ENCODE measurements around the gene NTN1. TPM values are rescaled to one million over a fixed set of nuclear protein-coding genes. Genes with fewer than 3 reads are reported as not detected.

Gene NTN1
- total and polyA plus RNA-seq, 7 experiments from 2014 or later, result 0.07 to 0.12 (median 0.11) TPM; not detected in 4

DNA sequence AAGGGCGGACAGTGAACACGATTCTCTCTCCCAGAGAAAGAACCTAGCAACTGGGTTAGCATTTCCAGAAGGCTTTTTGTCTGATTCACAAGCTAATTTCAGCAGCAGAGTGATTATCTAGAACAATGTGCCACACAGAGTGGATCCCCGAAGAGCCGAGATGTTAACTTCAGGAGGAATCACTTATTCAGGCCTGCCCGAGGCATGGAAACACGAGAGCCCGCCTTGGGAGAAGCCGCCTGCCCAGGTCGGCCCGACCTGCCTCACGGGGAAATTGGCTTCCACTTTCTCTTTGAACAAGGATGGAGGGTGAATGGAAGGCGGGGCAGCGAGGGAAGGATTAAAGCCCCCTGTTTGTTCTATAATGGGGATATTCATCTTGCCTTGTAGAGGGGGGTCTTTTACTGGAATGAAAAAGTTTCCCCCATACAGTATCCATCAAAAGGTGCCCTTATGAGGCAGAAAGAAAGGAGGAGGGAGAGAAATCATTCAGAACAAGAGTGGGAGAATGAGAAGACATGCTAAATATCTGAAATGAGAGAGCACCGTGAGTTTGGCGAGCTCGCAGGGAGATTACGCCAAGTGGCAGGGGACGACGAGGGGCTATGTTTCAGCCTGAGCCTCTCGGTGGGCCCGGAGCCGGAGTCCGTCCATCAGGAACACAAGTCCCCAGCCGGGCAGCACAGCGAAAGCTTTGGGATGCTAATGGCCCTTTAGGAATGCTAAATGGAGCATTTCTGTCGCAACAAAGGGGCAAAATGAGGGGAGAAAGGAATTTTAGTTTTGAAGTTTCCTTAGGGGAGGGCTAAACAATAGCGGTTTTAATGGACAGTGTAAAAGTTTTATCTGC, 33.0 kb downstream of the NTN1 start:
- POLR2A ChIA-PET, result no interaction called here
- intact Hi-C loops (cut with micrococcal nuclease), result no loop called here
- Histone ChIP-seq H3K9me3 (ENCODE audit: control insufficient read depth in 2 of 3, low read length in 3 of 3) (no peaks in the 10 kb centered on the region), H3K4me3 (ENCODE audit: low read length) (no peak overlapping the region), H3K27me3 (ENCODE audit: control insufficient read depth in 2 of 2, insufficient read depth in 2 of 2, low read length in 2 of 2) (no peaks in the 10 kb centered on the region), H3K4me1 (ENCODE audit: control insufficient read depth in 2 of 2, insufficient read depth in 2 of 2, low read length in 2 of 2) (no peaks in the 10 kb centered on the region), H3K27ac (ENCODE audit: low read depth, low read length) (no peak overlapping the region), H3K36me3 (ENCODE audit: control insufficient read depth in 2 of 3, insufficient read depth in 3 of 3, low read length in 3 of 3) (no peaks in the 10 kb centered on the region)
- H3K27me3 Mint-ChIP-seq, result peaks cover 0 to 20% (median 4%) of the 10 kb centered on the region in 5 donors
- ATAC-seq, result no peak
- DNase-seq, result no peak
- H3K4me3 Mint-ChIP-seq, result no peak overlapping the region
- CTCF ChIA-PET, result no interaction called here
- no peaks in the 10 kb centered on the region for H3K36me3 Mint-ChIP-seq
- peaks cover 0 to 1% (median 0%) of the 10 kb centered on the region in 11 donors for H3K9me3 Mint-ChIP-seq
- H3K27ac Mint-ChIP-seq, result no peak overlapping the region
- H3K4me1 Mint-ChIP-seq, result no peaks in the 10 kb centered on the region

DNA sequence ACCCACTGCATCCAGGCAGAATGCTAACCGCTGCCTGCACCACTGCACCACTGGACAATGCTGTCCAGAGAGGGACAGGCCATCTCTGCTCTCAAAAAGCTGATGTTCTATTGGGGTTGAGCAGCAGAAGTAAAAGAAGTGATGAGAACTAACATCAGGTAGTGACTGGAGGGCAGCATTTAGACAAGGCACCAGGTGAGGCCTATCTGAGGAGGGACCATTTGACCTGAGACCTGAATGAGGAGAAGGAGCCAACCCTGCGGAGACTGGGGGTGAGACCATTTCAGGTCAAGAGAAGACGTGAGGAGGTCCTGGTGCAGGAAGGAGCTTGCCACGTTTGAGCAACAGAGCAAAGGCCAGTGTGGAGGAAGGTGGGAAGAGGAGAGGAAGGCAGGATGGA, 34.0 kb downstream of the NTN1 start:
- Mint-ChIP-seq H3K4me1 (no peaks in the 10 kb centered on the region), H3K4me3 (no peak overlapping the region), H3K27ac (no peak overlapping the region), H3K9me3 (peaks cover 0 to 1% (median 0%) of the 10 kb centered on the region in 11 donors), H3K36me3 (no peaks in the 10 kb centered on the region), H3K27me3 (peaks cover 0 to 16% (median 4%) of the 10 kb centered on the region in 5 donors)
- Histone ChIP-seq H3K4me3 (ENCODE audit: low read length) (no peak overlapping the region), H3K36me3 (ENCODE audit: control insufficient read depth in 2 of 3, insufficient read depth in 3 of 3, low read length in 3 of 3) (no peaks in the 10 kb centered on the region), H3K9me3 (ENCODE audit: control insufficient read depth in 2 of 3, low read length in 3 of 3) (no peaks in the 10 kb centered on the region), H3K27me3 (ENCODE audit: control insufficient read depth in 2 of 2, insufficient read depth in 2 of 2, low read length in 2 of 2) (no peaks in the 10 kb centered on the region), H3K4me1 (ENCODE audit: control insufficient read depth in 2 of 2, insufficient read depth in 2 of 2, low read length in 2 of 2) (no peaks in the 10 kb centered on the region), H3K27ac (ENCODE audit: low read depth, low read length) (no peak overlapping the region)
- intact Hi-C loops (cut with micrococcal nuclease), result no loop called here
- POLR2A ChIA-PET, result no interaction called here
- CTCF ChIA-PET, result interaction anchor here (0.5 kb wide), 1 partner anchor 238 kb away, joined by 3 read pairs; no protein-coding TSS in a partner anchor
- ATAC-seq (no peak), DNase-seq (no peak)

DNA sequence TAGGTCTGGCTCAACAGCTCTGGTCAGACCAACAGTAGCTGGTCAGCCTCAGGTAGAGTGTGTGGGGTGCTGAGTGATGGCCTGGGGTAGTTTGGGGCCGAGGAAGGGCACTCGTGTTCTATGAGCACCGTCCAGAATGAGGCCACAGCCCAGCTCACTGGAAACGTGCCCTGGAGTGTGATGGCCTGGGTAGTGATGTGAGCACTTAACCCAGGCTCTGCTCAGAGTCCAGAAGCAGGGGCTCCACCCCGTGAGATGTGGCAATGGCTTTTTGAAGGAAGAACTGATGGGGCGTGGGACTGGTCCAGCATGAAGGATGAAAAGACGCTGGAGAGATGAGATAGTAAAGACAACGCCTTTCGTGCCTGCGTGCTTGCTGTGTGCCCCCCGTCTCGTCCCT, 35.3 kb downstream of the NTN1 start:
- H3K27ac ChIP-seq (ENCODE audit: low read depth, low read length), result no peak overlapping the region
- POLR2A ChIA-PET, result no interaction called here
- Mint-ChIP-seq H3K36me3 (no peaks in the 10 kb centered on the region), H3K27me3 (peaks cover 0 to 16% (median 4%) of the 10 kb centered on the region in 5 donors), H3K4me3 (no peak overlapping the region), H3K4me1 (no peaks in the 10 kb centered on the region), H3K27ac (no peak overlapping the region), H3K9me3 (peaks cover 0 to 1% (median 0%) of the 10 kb centered on the region in 11 donors)
- no peaks in the 10 kb centered on the region for H3K9me3 ChIP-seq (ENCODE audit: control insufficient read depth in 2 of 3, low read length in 3 of 3)
- intact Hi-C loops (cut with micrococcal nuclease), result no loop called here
- ATAC-seq (no peak), DNase-seq (no peak)
- no peaks in the 10 kb centered on the region for H3K27me3 ChIP-seq (ENCODE audit: control insufficient read depth in 2 of 2, insufficient read depth in 2 of 2, low read length in 2 of 2)
- H3K4me1 ChIP-seq (ENCODE audit: control insufficient read depth in 2 of 2, insufficient read depth in 2 of 2, low read length in 2 of 2), result no peaks in the 10 kb centered on the region
- CTCF ChIA-PET, result no interaction called here
- H3K36me3 ChIP-seq (ENCODE audit: control insufficient read depth in 2 of 3, insufficient read depth in 3 of 3, low read length in 3 of 3), result no peaks in the 10 kb centered on the region
- no peak overlapping the region for H3K4me3 ChIP-seq (ENCODE audit: low read length)

DNA sequence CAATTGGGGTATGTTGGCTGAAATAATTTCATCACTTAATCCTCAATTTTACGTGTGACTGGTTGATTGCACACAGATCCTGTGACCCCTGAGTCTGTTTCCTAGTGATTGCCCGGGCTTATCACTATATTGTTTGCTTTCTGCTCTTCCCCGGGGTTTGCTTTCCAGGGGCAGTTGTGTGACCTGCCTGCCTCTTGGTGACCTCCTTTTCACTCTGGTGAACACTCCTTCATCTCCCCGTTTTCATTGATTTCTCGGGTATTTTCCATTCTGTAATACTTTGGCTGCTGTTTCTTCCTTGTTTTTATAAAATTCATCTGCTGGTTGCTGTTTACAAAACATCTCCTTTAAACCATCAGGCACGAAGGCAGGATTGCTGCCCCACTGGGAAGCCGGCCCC, 36.0 kb downstream of the NTN1 start:
- H3K4me1 Mint-ChIP-seq, result no peaks in the 10 kb centered on the region
- ChIA-PET POLR2A (no interaction called here), CTCF (no interaction called here)
- Histone ChIP-seq H3K4me1 (ENCODE audit: control insufficient read depth in 2 of 2, insufficient read depth in 2 of 2, low read length in 2 of 2) (no peaks in the 10 kb centered on the region), H3K36me3 (ENCODE audit: control insufficient read depth in 2 of 3, insufficient read depth in 3 of 3, low read length in 3 of 3) (no peaks in the 10 kb centered on the region), H3K27ac (ENCODE audit: low read depth, low read length) (no peak overlapping the region), H3K4me3 (ENCODE audit: low read length) (no peak overlapping the region), H3K9me3 (ENCODE audit: control insufficient read depth in 2 of 3, low read length in 3 of 3) (no peaks in the 10 kb centered on the region), H3K27me3 (ENCODE audit: control insufficient read depth in 2 of 2, insufficient read depth in 2 of 2, low read length in 2 of 2) (no peaks in the 10 kb centered on the region)
- ATAC-seq, result no peak
- peaks cover 0 to 1% (median 0%) of the 10 kb centered on the region in 11 donors for H3K9me3 Mint-ChIP-seq
- no peak for DNase-seq
- no peak overlapping the region for H3K27ac Mint-ChIP-seq
- H3K27me3 Mint-ChIP-seq, result peaks cover 0 to 16% (median 4%) of the 10 kb centered on the region in 5 donors
- H3K4me3 Mint-ChIP-seq, result no peak overlapping the region
- H3K36me3 Mint-ChIP-seq, result no peaks in the 10 kb centered on the region
- intact Hi-C loops (cut with micrococcal nuclease), result no loop called here

DNA sequence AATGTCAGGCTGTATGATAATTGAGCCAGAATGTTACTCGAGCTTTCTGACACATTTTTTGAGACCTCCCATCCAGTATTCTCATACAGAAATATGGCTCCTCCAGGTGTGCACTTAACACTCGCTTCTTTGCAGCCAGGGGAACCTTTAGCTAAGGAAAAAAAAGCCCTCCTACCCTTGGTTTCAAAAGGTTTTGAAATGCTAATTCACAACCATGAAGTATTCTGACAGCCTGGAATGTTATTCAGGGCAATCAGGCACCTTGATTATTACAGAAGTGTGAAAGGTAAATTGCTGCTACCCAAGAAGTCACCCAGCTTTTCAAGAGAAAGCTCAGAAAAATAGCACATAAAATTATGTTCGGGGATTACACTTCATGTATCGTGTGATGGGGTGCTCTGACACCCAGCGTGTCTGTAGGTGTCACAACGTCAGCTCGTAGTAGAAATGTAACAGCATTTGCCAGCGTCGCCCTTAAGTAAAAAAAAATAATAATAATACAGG, 41.1 kb downstream of the NTN1 start:
- DNase-seq (no peak), ATAC-seq (no peak)
- no peaks in the 10 kb centered on the region for H3K36me3 ChIP-seq (ENCODE audit: control insufficient read depth in 2 of 3, insufficient read depth in 3 of 3, low read length in 3 of 3)
- no peak overlapping the region for H3K27ac ChIP-seq (ENCODE audit: low read depth, low read length)
- ChIA-PET POLR2A (no interaction called here), CTCF (interaction anchor here (0.6 kb wide), 1 partner anchor 401 kb away, joined by 3 read pairs; no protein-coding TSS in a partner anchor)
- no peaks in the 10 kb centered on the region for H3K27me3 ChIP-seq (ENCODE audit: control insufficient read depth in 2 of 2, insufficient read depth in 2 of 2, low read length in 2 of 2)
- Mint-ChIP-seq H3K27me3 (peaks cover 0 to 11% (median 6%) of the 10 kb centered on the region in 5 donors), H3K4me1 (no peaks in the 10 kb centered on the region), H3K27ac (no peak overlapping the region), H3K9me3 (peaks cover 0 to 3% (median 0%) of the 10 kb centered on the region in 11 donors), H3K4me3 (no peak overlapping the region), H3K36me3 (no peaks in the 10 kb centered on the region)
- no peaks in the 10 kb centered on the region for H3K4me1 ChIP-seq (ENCODE audit: control insufficient read depth in 2 of 2, insufficient read depth in 2 of 2, low read length in 2 of 2)
- no peak overlapping the region for H3K4me3 ChIP-seq (ENCODE audit: low read length)
- intact Hi-C loops (cut with micrococcal nuclease), result no loop called here
- H3K9me3 ChIP-seq (ENCODE audit: control insufficient read depth in 2 of 3, low read length in 3 of 3), result no peaks in the 10 kb centered on the region

DNA sequence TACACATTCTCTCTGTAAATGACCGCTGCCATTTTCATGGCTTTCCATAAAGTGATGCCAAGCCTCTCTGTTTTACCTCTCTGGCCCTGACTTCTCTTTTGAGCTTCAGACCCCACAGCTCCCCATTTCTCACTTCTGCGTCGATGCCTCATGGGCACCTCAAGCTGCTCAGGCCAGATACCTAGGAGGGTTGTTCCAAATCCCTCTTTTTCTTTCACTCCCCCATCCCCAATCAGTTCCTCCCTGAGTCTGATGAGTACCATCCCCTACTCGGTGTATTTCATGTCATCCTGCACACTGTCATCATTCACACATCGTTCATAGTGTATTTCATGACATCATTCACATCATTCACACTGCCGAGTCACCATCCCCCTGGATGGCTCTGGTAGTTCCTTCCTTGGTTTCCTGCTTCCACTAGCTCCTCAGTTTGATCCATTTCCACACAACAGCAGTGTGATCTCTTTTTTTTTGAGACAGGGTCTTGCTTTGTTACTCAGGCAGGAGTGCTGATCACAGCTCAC, 43.1 kb downstream of the NTN1 start:
- Mint-ChIP-seq H3K9me3 (peaks cover 0 to 3% (median 0%) of the 10 kb centered on the region in 11 donors), H3K27ac (peak overlapping the region in 1 of 9 donors; percentile 4), H3K4me3 (no peak overlapping the region), H3K27me3 (peaks cover 0 to 11% (median 6%) of the 10 kb centered on the region in 5 donors), H3K4me1 (no peaks in the 10 kb centered on the region), H3K36me3 (no peaks in the 10 kb centered on the region)
- Histone ChIP-seq H3K4me3 (ENCODE audit: low read length) (no peak overlapping the region), H3K4me1 (ENCODE audit: control insufficient read depth in 2 of 2, insufficient read depth in 2 of 2, low read length in 2 of 2) (no peaks in the 10 kb centered on the region), H3K27ac (ENCODE audit: low read depth, low read length) (no peak overlapping the region), H3K36me3 (ENCODE audit: control insufficient read depth in 2 of 3, insufficient read depth in 3 of 3, low read length in 3 of 3) (no peaks in the 10 kb centered on the region), H3K9me3 (ENCODE audit: control insufficient read depth in 2 of 3, low read length in 3 of 3) (no peaks in the 10 kb centered on the region), H3K27me3 (ENCODE audit: control insufficient read depth in 2 of 2, insufficient read depth in 2 of 2, low read length in 2 of 2) (no peaks in the 10 kb centered on the region)
- CTCF ChIA-PET, result no interaction called here
- POLR2A ChIA-PET, result no interaction called here
- intact Hi-C loops (cut with micrococcal nuclease), result no loop called here
- DNase-seq (no peak), ATAC-seq (no peak)

All from naive thymus-derived CD4-positive, alpha-beta T cell (primary cell).